Activated CD8-positive, alpha-beta T cell treated with anti-CD3 and anti-CD28 coated beads for 36 hours (primary cell): ENCODE results near the gene MAJIN. TPM values are rescaled to one million over a fixed set of nuclear protein-coding genes. Genes with fewer than 3 reads are reported as not detected.
"Not testable (repeated sequence)": the region's sequence is repeated elsewhere in the genome, so short reads cannot be mapped to it uniquely, and the experiment has no call there.

Experiments used
- ATAC-seq: fragments of 200-7000 bp; cut with Tn5 transposase; one replicate; pipeline ENCODE4 v1.10.0; 2021; ENCODE audit warnings: mild to moderate bottlenecking, moderate library complexity
- CTCF ChIA-PET: fragments of 350-600 bp; sonication (Branson Sonifier 250); formaldehyde crosslinking; loops from one replicate; lab custom pipeline; 2021; ENCODE audit warnings: antibody characterized with exemption; lab: Charles Lee
- POLR2A ChIA-PET: fragments of 350-600 bp; sonication (Branson Sonifier 250); formaldehyde crosslinking; loops from one replicate; lab custom pipeline; 2021; ENCODE audit warnings: antibody characterized with exemption; lab: Charles Lee
- DNase-seq: peaks from one replicate; pipeline ENCODE4 v3.0.0-alpha.2; 2020
- H3K27ac Mint-ChIP-seq: one replicate; pipeline ENCODE4 v1.8.0; 2021; ENCODE audit warnings: mild to moderate bottlenecking, mixed read lengths
- H3K27me3 Mint-ChIP-seq: one replicate; pipeline ENCODE4 v1.8.0; 2021; ENCODE audit warnings: mixed read lengths
- H3K36me3 Mint-ChIP-seq: one replicate; pipeline ENCODE4 v1.8.0; 2021; ENCODE audit warnings: low read depth, mixed read lengths
- H3K4me1 Mint-ChIP-seq: one replicate; pipeline ENCODE4 v1.8.0; 2021; ENCODE audit warnings: low read depth, mixed read lengths
- H3K4me3 Mint-ChIP-seq: one replicate; pipeline ENCODE4 v1.8.0; 2021; ENCODE audit warnings: mild to moderate bottlenecking, moderate library complexity, mixed read lengths
- H3K9me3 Mint-ChIP-seq: one replicate; pipeline ENCODE4 v1.8.0; 2021; ENCODE audit warnings: mixed read lengths
- CTCF ChIP-seq: fragments of 200-600 bp; IDR thresholded peaks from one replicate; pipeline ENCODE4 v1.8.0; 2022; ENCODE audit warnings: antibody characterized with exemption, mild to moderate bottlenecking
- intact Hi-C: fragments of 100-400 bp; cut with micrococcal nuclease; formaldehyde crosslinking; loops from one replicate; pipeline ENCODE4 v1.10.0; 2022
- total RNA-seq, 2 experiments: library from RNA; stranded (reverse); gene quantifications; one replicate each; pipeline ENCODE4 v1.2.3, GENCODE V29; 2021

MAJIN gene
- total RNA-seq, 2 experiments from 2014 or later, result not detected

GRCh38 chr11:65013130-65013887 lies 41.4 kb upstream of the MAJIN start:
- ChIA-PET CTCF (interaction anchor here (0.7 to 6.7 kb wide), 40 partner anchors 8 to 235 kb away, joined by 3 to 45 read pairs (median 4); partner anchors contain the start of genes CDC42BPG, CDCA5, FAU and MAJIN), POLR2A (interaction anchor here (0.6 to 4.5 kb wide), 12 partner anchors 13 to 408 kb away, joined by 3 to 38 read pairs (median 4); partner anchors contain the start of genes PPP2R5B, SAC3D1, SNX15 and ZNHIT2)
- no peaks in the 10 kb centered on the region for H3K27me3 Mint-ChIP-seq
- peaks cover 23% of the 10 kb centered on the region for H3K4me1 Mint-ChIP-seq
- H3K9me3 Mint-ChIP-seq, result no peaks in the 10 kb centered on the region
- H3K4me3 Mint-ChIP-seq, result peak overlapping the region; percentile 79
- peaks cover 20% of the 10 kb centered on the region for H3K36me3 Mint-ChIP-seq
- no peak for TF ChIP-seq CTCF
- ATAC-seq (peak; percentile 90), DNase-seq (peak; percentile 97)
- peak overlapping the region; percentile 99 for H3K27ac Mint-ChIP-seq
- intact Hi-C loops, result loop anchor here (10.0 kb wide), 2 partner anchors 101 to 169 kb away; partner anchors contain the start of genes CDC42BPG, TM7SF2 and ZNHIT2

GRCh38 chr11:65008873-65009272 lies 37.0 kb upstream of the MAJIN start:
- Mint-ChIP-seq H3K27ac (no peak overlapping the region), H3K36me3 (no peaks in the 10 kb centered on the region), H3K4me1 (peaks cover 5% of the 10 kb centered on the region), H3K9me3 (no peaks in the 10 kb centered on the region), H3K27me3 (no peaks in the 10 kb centered on the region), H3K4me3 (no peak overlapping the region)
- CTCF ChIA-PET, result interaction anchor here (1.4 kb wide), 1 partner anchor 109 kb away, joined by 3 read pairs; the partner anchor contains the start of gene ZNHIT2
- no peak for TF ChIP-seq CTCF
- no peak for DNase-seq
- no peak for ATAC-seq
- intact Hi-C loops, result no loop called here
- POLR2A ChIA-PET, result interaction anchor here (1.6 kb wide), 1 partner anchor 108 kb away, joined by 4 read pairs; the partner anchor contains the start of gene ZNHIT2

GRCh38 chr11:65008016-65008415 lies 36.1 kb upstream of the MAJIN start:
- Mint-ChIP-seq H3K4me3 (no peak overlapping the region), H3K27me3 (no peaks in the 10 kb centered on the region), H3K36me3 (no peaks in the 10 kb centered on the region), H3K27ac (no peak overlapping the region), H3K9me3 (no peaks in the 10 kb centered on the region), H3K4me1 (peaks cover 1% of the 10 kb centered on the region)
- ATAC-seq (no peak), DNase-seq (no peak)
- ChIA-PET POLR2A (interaction anchor here (1.6 kb wide), 1 partner anchor 109 kb away, joined by 4 read pairs; the partner anchor contains the start of gene ZNHIT2), CTCF (no interaction called here)
- intact Hi-C loops, result no loop called here
- TF ChIP-seq CTCF, result no peak

- H3K9me3 Mint-ChIP-seq, POLR2A ChIA-PET, H3K4me1 Mint-ChIP-seq, intact Hi-C loops, H3K27ac Mint-ChIP-seq, ATAC-seq, H3K27me3 Mint-ChIP-seq, H3K4me3 Mint-ChIP-seq, DNase-seq, H3K36me3 Mint-ChIP-seq: not testable (repeated sequence)
- CTCF ChIA-PET, result interaction anchor here (1.4 kb wide), 1 partner anchor 11 kb away, joined by 3 read pairs; no protein-coding TSS in a partner anchor
Observed at GRCh38 chr11:65003968-65004367, 32.1 kb upstream of the MAJIN start.

GRCh38 chr11:65003282-65003681 lies 31.4 kb upstream of the MAJIN start:
- ChIA-PET CTCF (interaction anchor here (0.7 to 2.5 kb wide), 3 partner anchors 9 to 11 kb away, joined by 3 to 11 read pairs (median 3); partner anchors contain the start of gene ARL2), POLR2A (no interaction called here)
- Mint-ChIP-seq H3K4me1 (peaks cover 7% of the 10 kb centered on the region), H3K27me3 (no peaks in the 10 kb centered on the region), H3K36me3 (no peaks in the 10 kb centered on the region), H3K9me3 (no peaks in the 10 kb centered on the region), H3K27ac (no peak overlapping the region), H3K4me3 (no peak overlapping the region)
- ATAC-seq, result no peak
- intact Hi-C loops, result no loop called here
- no peak for TF ChIP-seq CTCF
- DNase-seq, result no peak
